Ishikawa (cell line): ENCODE data around the gene SLC35E2B.

Experiments
- CEBPB ChIP-seq: IDR thresholded peaks from 2 replicates; pipeline ENCODE4 v1.6.1; 2012
- CREB1 ChIP-seq: IDR thresholded peaks from 2 replicates; pipeline ENCODE4 v1.6.1; 2012; ENCODE audit warnings: low read depth
- EGR1 ChIP-seq: IDR thresholded peaks from 2 replicates; pipeline ENCODE4 v1.6.1; 2012
- EP300 ChIP-seq: IDR thresholded peaks from 2 replicates; pipeline ENCODE4 v1.6.1; 2012; ENCODE audit warnings: borderline replicate concordance
- FOXM1 ChIP-seq: IDR thresholded peaks from 2 replicates; pipeline ENCODE4 v1.6.1; 2012; ENCODE audit warnings: low read depth, borderline replicate concordance
- MAX ChIP-seq: IDR thresholded peaks from 2 replicates; pipeline ENCODE4 v1.6.1; 2012
- NFIC ChIP-seq: IDR thresholded peaks from 2 replicates; pipeline ENCODE4 v1.6.1; 2012
- RAD21 ChIP-seq: IDR thresholded peaks from 2 replicates; pipeline ENCODE4 v1.6.1; 2012; ENCODE audit warnings: low read depth
- REST ChIP-seq: IDR thresholded peaks from 2 replicates; pipeline ENCODE4 v1.6.1; 2012; ENCODE audit warnings: low read depth, mild to moderate bottlenecking
- TAF1 ChIP-seq: IDR thresholded peaks from 2 replicates; pipeline ENCODE4 v1.6.1; 2012; ENCODE audit warnings: low read depth, mild to moderate bottlenecking
- TCF12 ChIP-seq: IDR thresholded peaks from 2 replicates; pipeline ENCODE4 v1.6.1; 2012; ENCODE audit warnings: low read depth
- TEAD4 ChIP-seq: IDR thresholded peaks from 2 replicates; pipeline ENCODE4 v1.6.1; 2012
- USF1 ChIP-seq: IDR thresholded peaks from 2 replicates; pipeline ENCODE4 v1.6.1; 2012
- YY1 ChIP-seq: IDR thresholded peaks from 2 replicates; pipeline ENCODE4 v1.6.1; 2012; ENCODE audit warnings: low read depth
- ZBTB7A ChIP-seq: IDR thresholded peaks from 2 replicates; pipeline ENCODE4 v1.6.1; 2012; ENCODE audit warnings: low read depth

SLC35E2B gene

DNA sequence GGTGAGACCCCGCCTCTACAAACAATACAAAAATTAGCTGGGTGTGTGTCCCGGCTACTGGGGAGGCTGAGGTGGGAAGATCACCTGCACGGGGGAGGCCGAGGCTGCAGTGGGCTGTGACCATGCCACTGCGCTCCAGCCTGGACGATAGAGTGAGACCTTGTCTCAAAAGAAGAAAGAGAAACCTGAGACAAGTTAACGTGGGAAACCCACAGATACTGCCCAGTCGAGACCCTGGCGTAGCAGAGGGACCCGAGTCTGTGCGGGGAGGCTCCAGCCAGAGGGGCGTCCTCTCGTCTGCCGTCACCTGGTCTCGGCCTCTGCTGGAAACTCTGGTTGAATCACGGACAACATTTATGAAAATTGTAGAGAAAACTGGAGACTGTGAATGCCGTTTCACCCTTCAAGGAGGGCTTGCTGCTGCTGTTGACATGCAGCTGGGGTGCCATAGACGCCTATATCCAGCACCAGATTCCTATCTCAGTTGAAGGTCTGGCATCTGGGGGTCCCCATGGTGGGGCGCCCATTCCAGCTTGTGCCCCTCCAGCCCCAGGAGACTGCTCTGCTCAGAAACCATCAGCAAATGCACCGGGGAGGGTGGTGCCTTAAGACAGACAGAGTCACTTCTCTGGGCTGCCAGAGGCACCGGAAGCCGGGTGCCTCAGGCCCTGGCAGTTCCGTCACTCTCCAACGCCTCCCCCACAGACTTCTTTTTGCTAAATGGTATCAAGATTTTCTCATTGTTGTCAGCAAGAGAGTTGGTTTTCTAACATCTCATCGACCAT lies 20.2 kb downstream of the SLC35E2B start:
- no peak for TF ChIP-seq EGR1
- no peak for TF ChIP-seq TCF12
- TF ChIP-seq TAF1, result no peak
- TF ChIP-seq EP300, result no peak
- no peak for TF ChIP-seq USF1
- no peak for TF ChIP-seq CREB1
- no peak for TF ChIP-seq RAD21
- TF ChIP-seq ZBTB7A, result no peak
- no peak for TF ChIP-seq NFIC
- no peak for TF ChIP-seq REST
- no peak for TF ChIP-seq FOXM1
- no peak for TF ChIP-seq TEAD4
- TF ChIP-seq YY1, result no peak
- no peak for TF ChIP-seq CEBPB
- TF ChIP-seq MAX, result no peak

DNA sequence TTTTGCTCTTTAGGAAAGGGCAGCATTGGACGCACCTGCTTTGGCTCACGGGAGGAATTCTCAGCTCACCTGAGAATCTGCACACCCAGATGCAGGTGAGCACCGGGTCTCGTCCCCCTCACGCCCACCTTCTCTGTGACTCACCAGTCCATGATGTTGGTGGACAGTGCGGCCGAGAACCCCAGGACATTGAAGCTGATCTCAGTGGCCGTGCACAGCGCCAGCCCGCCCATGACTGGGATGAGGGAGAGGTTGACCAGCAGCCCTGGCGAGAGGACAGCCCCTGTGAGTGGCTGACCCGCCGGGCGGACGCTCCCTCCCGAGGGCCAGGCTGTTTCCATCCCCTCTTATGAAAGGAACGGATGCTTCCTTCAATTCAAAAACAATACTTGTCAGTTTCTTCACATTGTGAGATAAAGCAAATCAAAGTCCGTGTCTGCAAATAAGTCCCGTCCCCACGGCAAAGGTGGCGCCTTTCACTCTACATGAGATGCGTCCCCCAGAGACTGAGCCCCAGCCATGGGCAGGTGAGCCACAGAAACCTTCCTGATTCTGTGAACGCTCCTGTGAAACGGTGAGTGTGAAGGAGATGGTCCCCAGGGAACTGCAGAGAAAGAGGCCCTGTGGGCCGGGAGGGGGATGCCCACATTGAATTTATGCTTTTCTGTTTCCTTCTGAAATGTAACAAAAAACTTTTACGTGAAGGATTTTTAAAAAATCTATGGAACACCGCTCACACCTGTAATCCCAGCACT lies 21.1 kb downstream of the SLC35E2B start:
- TF ChIP-seq TAF1, result no peak

GRCh38 chr1:1670866-1671265 lies 21.7 kb downstream of the SLC35E2B start:
- TF ChIP-seq CREB1 (no peak), TCF12 (no peak), FOXM1 (no peak), NFIC (no peak), REST (no peak), CEBPB (no peak), EP300 (no peak), USF1 (no peak), EGR1 (no peak), RAD21 (no peak), TEAD4 (no peak), ZBTB7A (no peak), MAX (no peak), YY1 (no peak), TAF1 (no peak)

DNA sequence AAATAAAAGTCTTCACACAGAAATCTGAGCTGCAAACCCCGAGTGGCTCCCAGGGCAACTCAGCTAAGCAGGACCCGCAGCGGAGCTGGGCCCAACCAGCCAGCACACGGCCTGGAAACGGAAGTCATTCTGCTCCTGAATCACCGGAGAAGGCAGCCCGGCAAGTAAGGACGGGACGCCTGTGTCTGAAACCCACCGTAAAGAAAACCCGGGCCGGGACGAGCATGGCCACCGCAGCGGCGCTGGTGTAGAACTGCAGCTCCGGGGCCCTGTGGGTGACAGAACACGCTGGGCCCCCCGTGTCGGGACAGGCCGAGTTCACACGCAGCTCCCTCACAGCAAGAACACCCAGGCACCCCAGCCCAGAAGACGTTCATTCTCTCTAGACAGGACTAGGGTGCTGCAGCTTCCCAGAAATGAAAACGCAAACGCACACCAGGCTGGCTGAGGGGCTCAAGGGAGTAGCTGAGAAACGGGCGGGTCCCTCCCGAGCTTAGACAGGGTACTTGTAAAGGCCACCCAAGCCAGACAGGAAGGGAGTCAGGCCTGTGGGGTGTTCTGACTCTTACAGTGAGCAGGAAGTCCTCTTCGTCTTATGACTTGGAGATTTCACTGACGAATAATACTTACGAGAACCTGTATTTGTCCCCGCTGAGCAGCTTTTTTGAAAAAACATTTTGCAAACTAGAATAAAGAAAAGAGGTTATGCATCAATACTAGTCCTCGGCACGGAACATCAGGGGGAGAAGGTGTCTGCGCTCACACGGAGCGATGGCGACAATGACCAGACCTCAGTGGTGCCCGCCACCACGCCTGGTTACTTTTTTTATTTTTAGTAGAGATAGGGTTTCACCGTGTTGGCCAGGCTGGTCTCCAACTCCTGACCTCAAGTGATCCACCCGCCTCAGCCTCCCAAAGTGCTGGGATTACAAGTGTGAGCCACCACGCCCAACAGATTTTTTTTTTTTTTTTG lies 22.8 kb downstream of the SLC35E2B start:
- TF ChIP-seq REST (no peak), USF1 (no peak), EGR1 (no peak), TCF12 (no peak), FOXM1 (no peak), TEAD4 (no peak), CEBPB (no peak), ZBTB7A (no peak), EP300 (no peak), RAD21 (no peak), TAF1 (no peak), CREB1 (no peak), YY1 (no peak), MAX (no peak), NFIC (no peak)
